SK-N-MC (cell line): Measurements from ENCODE around the gene SLC1A3.

Source experiments
- DNase-seq: peaks from one replicate; pipeline ENCODE4 v3.0.0-alpha.2; 2011; ENCODE audit warnings: low read depth, low spot score
- H3K27ac ChIP-seq: fragments of 200-600 bp; sonication (generic); 2 replicates; pipeline ENCODE4 v1.5.1; 2016; ENCODE audit warnings: mixed run types
- H3K36me3 ChIP-seq: fragments of 200-600 bp; sonication (generic); 2 replicates; pipeline ENCODE4 v1.6.1; 2017; ENCODE audit warnings: antibody characterized with exemption, low read length, mixed read lengths; ENCODE audit not compliant: insufficient read depth
- H3K4me3 ChIP-seq: fragments of 200-600 bp; sonication (generic); 2 replicates; pipeline ENCODE4 v1.5.1; 2016
- H3K9ac ChIP-seq: fragments of 200-600 bp; sonication (generic); 2 replicates; pipeline ENCODE4 v1.8.0; 2017; ENCODE audit warnings: mixed run types, mixed read lengths; ENCODE audit not compliant: insufficient read length
- H3K9me3 ChIP-seq: fragments of 200-600 bp; sonication (generic); 2 replicates; pipeline ENCODE4 v1.6.1; 2017; ENCODE audit warnings: low read depth, mild to moderate bottlenecking, antibody characterized with exemption, low read length, moderate library complexity, mixed read lengths
- EZH2 ChIP-seq: fragments of 200-600 bp; sonication (generic); IDR thresholded peaks from one replicate; pipeline ENCODE4 v1.6.1; 2017; ENCODE audit warnings: antibody characterized with exemption
- FOXP2 ChIP-seq: optimal IDR thresholded peaks from 2 replicates; pipeline ENCODE3; 2011; ENCODE audit warnings: mild to moderate bottlenecking, moderate library complexity; ENCODE audit not compliant: insufficient read depth; ENCODE audit errors: extremely low read length, control extremely low read depth
- POLR2AphosphoS5 ChIP-seq: IDR thresholded peaks from 2 replicates; pipeline ENCODE4 v1.6.1; 2012; ENCODE audit warnings: mild to moderate bottlenecking, low read depth, low read length, borderline replicate concordance

The SLC1A3 gene

DNA sequence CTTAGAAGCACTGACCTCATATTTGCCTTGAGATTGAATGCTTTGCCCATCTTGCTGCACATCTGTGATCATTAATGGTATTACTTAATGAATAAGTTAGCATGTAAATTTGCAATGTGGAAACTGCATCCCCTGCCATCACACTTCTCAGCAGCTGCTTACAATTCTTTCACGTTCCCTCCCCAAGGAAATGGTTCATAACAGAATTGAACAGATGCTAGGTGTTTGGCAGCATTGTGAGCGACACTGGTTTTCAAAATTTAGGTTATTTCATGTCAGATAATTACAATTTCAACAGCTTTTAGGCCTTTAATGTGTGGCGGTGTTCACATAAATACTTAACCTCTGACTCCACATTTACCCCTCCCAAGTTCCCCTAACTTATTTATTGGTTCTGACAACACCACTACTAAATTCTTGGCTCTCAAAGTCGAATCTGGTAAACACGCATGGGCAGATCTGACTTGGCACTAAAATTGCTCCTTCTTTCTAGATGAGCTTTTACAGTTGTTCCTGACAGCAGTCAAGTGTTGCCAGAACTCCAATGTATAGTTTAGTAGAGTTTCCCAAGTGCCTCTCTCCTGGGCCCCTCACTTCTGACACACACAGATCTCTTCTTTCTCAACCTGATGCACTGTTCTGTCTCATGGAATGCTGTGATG lies 46.8 kb downstream of the SLC1A3 start:
- DNase-seq = no peak
- Histone ChIP-seq H3K9ac (no peak overlapping the region), H3K9me3 (no peaks in the 10 kb centered on the region), H3K27ac (no peak overlapping the region), H3K4me3 (no peak overlapping the region), H3K36me3 (no peaks in the 10 kb centered on the region)
- no peak for TF ChIP-seq EZH2
- no peak for TF ChIP-seq POLR2AphosphoS5
- no peak for TF ChIP-seq FOXP2

GRCh38 chr5:36654564-36654963 lies 48.2 kb downstream of the SLC1A3 start:
- H3K27ac ChIP-seq = no peak overlapping the region
- H3K36me3 ChIP-seq = no peaks in the 10 kb centered on the region
- H3K4me3 ChIP-seq = no peak overlapping the region
- H3K9me3 ChIP-seq = no peaks in the 10 kb centered on the region
- no peak for DNase-seq
- no peak overlapping the region for H3K9ac ChIP-seq
- TF ChIP-seq EZH2 = no peak
- no peak for TF ChIP-seq POLR2AphosphoS5
- no peak for TF ChIP-seq FOXP2

GRCh38 chr5:36655161-36655560 lies 48.8 kb downstream of the SLC1A3 start:
- no peaks in the 10 kb centered on the region for H3K36me3 ChIP-seq
- no peak overlapping the region for H3K27ac ChIP-seq
- DNase-seq = no peak
- TF ChIP-seq POLR2AphosphoS5 (no peak), EZH2 (no peak), FOXP2 (no peak)
- no peaks in the 10 kb centered on the region for H3K9me3 ChIP-seq
- no peak overlapping the region for H3K4me3 ChIP-seq
- H3K9ac ChIP-seq = no peak overlapping the region

DNA sequence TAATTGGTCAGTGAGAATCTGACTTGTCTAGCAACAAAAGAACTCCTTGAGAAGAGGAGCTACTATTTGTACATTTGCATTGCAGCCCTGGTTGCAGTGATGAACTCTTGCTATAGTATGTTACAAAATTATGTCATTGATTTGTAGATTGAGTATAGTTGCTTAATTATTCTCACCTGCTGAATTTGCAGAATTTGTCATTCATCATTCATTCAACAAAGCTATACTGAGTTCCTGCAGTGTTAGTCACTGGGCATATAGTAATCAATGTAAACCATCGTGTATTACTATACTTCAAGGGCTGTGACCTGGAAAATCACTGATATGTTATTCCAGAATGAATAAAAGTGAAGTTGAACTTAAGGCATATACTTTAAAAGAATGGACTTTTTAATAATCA lies 50.1 kb downstream of the SLC1A3 start:
- Histone ChIP-seq H3K27ac (no peak overlapping the region; the same call in 1 of the 2 replicates), H3K4me3 (no peak overlapping the region), H3K9ac (no peak overlapping the region), H3K36me3 (no peaks in the 10 kb centered on the region), H3K9me3 (no peaks in the 10 kb centered on the region)
- DNase-seq = no peak
- TF ChIP-seq EZH2 = no peak
- no peak for TF ChIP-seq POLR2AphosphoS5
- no peak for TF ChIP-seq FOXP2

DNA sequence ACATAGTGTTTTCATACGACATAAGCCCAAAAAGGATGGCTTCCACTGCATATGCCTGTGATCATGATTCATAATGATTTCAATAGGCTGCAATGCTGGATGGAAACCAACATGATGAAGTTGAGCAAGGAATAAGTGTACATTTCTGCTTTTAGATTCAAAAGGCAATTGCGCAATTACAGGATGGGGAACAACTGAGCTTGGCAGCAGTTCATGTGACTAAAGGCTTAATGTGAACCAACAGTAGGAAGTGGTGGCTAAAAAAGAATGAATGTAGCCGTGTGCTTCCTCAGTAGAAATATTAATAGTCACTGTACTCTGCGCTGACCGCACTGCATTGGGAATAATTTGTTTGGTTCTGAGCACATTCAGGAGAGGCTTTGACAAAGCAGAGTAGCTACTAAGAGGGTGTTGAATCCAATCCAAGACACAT lies 51.2 kb downstream of the SLC1A3 start:
- no peaks in the 10 kb centered on the region for H3K36me3 ChIP-seq
- DNase-seq = peak; percentile 96
- H3K27ac ChIP-seq = peak overlapping the region; percentile 98
- H3K9ac ChIP-seq = peak overlapping the region; percentile 52
- no peaks in the 10 kb centered on the region for H3K9me3 ChIP-seq
- peak overlapping the region; percentile 72 for H3K4me3 ChIP-seq
- TF ChIP-seq FOXP2 (no peak), POLR2AphosphoS5 (0 out of 2 replicates have a peak, but pooled peaks have one; percentile 29)

- no peaks in the 10 kb centered on the region for H3K36me3 ChIP-seq
- no peak for TF ChIP-seq FOXP2
- no peak for TF ChIP-seq EZH2
- TF ChIP-seq POLR2AphosphoS5 = no peak
- peak overlapping the region; percentile 72 for H3K4me3 ChIP-seq
- no peak for DNase-seq
- no peaks in the 10 kb centered on the region for H3K9me3 ChIP-seq
- H3K27ac ChIP-seq = peak overlapping the region; percentile 98
- H3K9ac ChIP-seq = peak overlapping the region; percentile 52
Observed at GRCh38 chr5:36658038-36658756, 51.8 kb downstream of the SLC1A3 start.

DNA sequence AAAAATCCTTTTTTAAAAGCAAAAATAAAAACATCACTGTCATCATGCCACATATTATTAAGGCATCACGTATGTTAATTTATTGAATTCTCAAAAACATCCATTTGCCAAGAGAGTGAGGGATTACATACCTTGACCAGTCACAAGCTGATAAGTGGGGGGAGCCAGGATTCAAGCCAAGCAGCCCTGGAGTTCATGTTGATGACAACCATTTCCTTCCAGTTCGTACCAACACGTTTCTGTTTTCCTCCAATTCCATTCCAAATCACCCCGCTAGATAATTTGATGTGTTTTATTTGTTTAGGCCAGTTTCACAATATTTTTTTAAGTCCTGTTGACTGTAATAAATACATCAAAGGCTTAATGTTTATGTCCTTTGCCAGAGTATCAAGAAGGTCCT lies 53.0 kb downstream of the SLC1A3 start:
- H3K27ac ChIP-seq = no peak overlapping the region
- H3K9me3 ChIP-seq = no peaks in the 10 kb centered on the region
- no peaks in the 10 kb centered on the region for H3K36me3 ChIP-seq
- no peak for DNase-seq
- no peak for TF ChIP-seq FOXP2
- TF ChIP-seq EZH2 = no peak
- no peak for TF ChIP-seq POLR2AphosphoS5
- no peak overlapping the region for H3K9ac ChIP-seq
- H3K4me3 ChIP-seq = no peak overlapping the region

DNA sequence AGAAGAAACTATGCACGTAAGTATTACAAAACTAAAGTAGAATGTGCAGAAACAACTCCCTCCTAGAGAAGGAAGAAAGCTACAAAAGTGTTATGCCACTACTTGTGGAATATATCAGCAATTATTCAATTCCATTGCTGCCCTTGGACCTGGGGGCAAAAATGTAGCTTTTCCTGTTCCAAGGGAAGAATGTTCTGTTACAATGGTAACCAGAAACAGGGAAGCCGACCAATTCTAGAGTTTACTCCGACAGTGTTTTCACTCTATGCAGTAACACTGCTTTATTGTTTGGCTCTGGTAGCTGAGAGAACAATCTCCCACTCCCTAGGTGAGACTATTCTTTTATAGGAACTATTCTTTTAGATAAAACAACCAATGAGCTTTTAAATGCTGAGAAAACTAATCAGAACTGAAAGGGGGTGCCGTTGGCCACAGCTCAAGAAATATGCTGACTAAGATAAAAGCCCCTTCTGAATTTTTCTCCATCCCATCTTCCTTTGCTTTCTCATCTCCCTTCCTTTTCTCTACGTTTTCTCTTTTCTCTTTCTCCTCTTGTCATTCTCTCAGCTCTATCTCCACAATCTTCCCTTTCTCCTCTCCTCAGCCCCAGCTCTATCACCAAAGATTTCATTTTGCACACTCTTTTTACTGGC lies 54.1 kb downstream of the SLC1A3 start:
- no peak for DNase-seq
- Histone ChIP-seq H3K27ac (no peak overlapping the region), H3K9me3 (no peaks in the 10 kb centered on the region), H3K4me3 (no peak overlapping the region), H3K36me3 (no peaks in the 10 kb centered on the region), H3K9ac (no peak overlapping the region)
- TF ChIP-seq FOXP2 = no peak
- no peak for TF ChIP-seq EZH2
- no peak for TF ChIP-seq POLR2AphosphoS5
